ENCODE data around the gene INPP4B.

- TF ChIP-seq CTCF (conservative IDR thresholded peaks at IDR 0.05; ENCODE audit: low read length) (no peak), EZH2phosphoT487 (IDR thresholded peaks at IDR 0.05; ENCODE audit: borderline replicate concordance, low read depth, low read length) (no peak)
Observed at GRCh38 chr4:142728233-142728632, 117.9 kb downstream of the INPP4B start.
